H1 (cell line): Measurements from ENCODE around the gene NLRC5.

Source experiments
- EZH2 ChIP-seq: fragments of 200-600 bp; sonication (generic); IDR thresholded peaks from 2 replicates; pipeline ENCODE4 v1.7.1; 2012; ENCODE audit warnings: low read depth, mild to moderate bottlenecking, moderate library complexity, low read length, inconsistent platforms; ENCODE audit not compliant: severe bottlenecking
- SIN3A ChIP-seq, 2 experiments: IDR thresholded peaks in 1 of 2; conservative IDR thresholded peaks in 1 of 2; 2 replicates each; pipeline ENCODE4 v1.6.1; 2011 to 2012; ENCODE audit warnings: low read length in 2 of 2, improper control_type of control experiment in 1 of 2, low read depth in 1 of 2, mild to moderate bottlenecking in 1 of 2

DNA sequence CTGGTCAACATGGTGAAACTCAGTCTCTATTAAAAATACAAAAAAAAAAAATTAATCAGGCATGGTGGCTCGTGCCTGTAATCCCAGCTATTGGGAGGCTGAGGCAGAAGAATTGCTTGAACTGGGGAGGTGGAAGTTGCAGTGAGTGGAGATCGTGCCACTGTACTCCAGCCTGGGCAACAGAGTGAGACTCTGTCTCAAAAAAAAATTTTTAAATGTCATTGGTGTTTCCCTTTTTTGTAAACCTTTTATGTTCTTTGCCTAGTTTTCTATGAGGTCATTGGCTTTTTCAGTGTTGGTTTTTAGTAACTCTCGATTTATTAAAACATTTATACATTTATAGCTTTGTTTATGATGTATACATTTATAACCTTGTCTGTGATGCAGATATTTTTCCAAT, 18.2 kb downstream of the NLRC5 start:
- TF ChIP-seq EZH2 (no peak), SIN3A (conservative IDR thresholded peaks at IDR 0.05 in 1 of 2, IDR thresholded peaks at IDR 0.05 in 1 of 2; ENCODE audit: low read depth in 1 of 2, low read length in 2 of 2) (no peak)
